K562 (cell line): Measurements from ENCODE around the gene NOCT. TPM values are rescaled to one million over a fixed set of nuclear protein-coding genes. Genes with fewer than 3 reads are reported as not detected.

Experiments used
- ARID2 ChIP-seq: fragments of 450-650 bp; IDR thresholded peaks from 2 replicates; pipeline ENCODE4 v1.6.1; 2017; ENCODE audit warnings: antibody characterized with exemption, mild to moderate bottlenecking
- CHD2 ChIP-seq: IDR thresholded peaks from 2 replicates; pipeline ENCODE4 v1.6.1; 2011; ENCODE audit warnings: low read depth, low read length
- CREB1 ChIP-seq, 2 experiments: sonication (generic) in 1 of 2; formaldehyde crosslinking in 1 of 2; IDR thresholded peaks; 2 replicates each; pipeline versions ENCODE4 v1.6.1 to v1.8.0; 2012 to 2022; ENCODE audit warnings: inconsistent platforms in 1 of 2, mild to moderate bottlenecking in 1 of 2, missing genetic modification reagents in 1 of 2, moderate library complexity in 1 of 2
- CREM ChIP-seq: IDR thresholded peaks from 2 replicates; pipeline ENCODE4 v1.6.1; 2014; ENCODE audit warnings: antibody characterized with exemption, low read depth
- DACH1 ChIP-seq: fragments of 450-650 bp; IDR thresholded peaks from 2 replicates; pipeline ENCODE4 v1.6.1; 2018; ENCODE audit not compliant: partially characterized antibody
- EP300 ChIP-seq: IDR thresholded peaks from 2 replicates; pipeline ENCODE4 v1.6.1; 2012; ENCODE audit warnings: low read length, improper control_type of control experiment
- GATA2 ChIP-seq: sonication (generic); formaldehyde crosslinking; IDR thresholded peaks from 2 replicates; pipeline ENCODE4 v1.4.0; 2020; ENCODE audit warnings: mild to moderate bottlenecking, missing genetic modification reagents
- HDAC3 ChIP-seq: fragments of 450-650 bp; IDR thresholded peaks from 2 replicates; pipeline ENCODE4 v1.6.1; 2018; ENCODE audit warnings: borderline replicate concordance, mild to moderate bottlenecking, moderate library complexity; ENCODE audit not compliant: partially characterized antibody
- HMG20A ChIP-seq: fragments of 450-650 bp; formaldehyde crosslinking; conservative IDR thresholded peaks from 2 replicates; pipeline ENCODE4 v1.4.0; 2020; ENCODE audit warnings: mild to moderate bottlenecking, mixed read lengths
- HMGXB4 ChIP-seq: sonication (generic); formaldehyde crosslinking; IDR thresholded peaks from 2 replicates; pipeline ENCODE4 v1.8.1; 2023; ENCODE audit warnings: mild to moderate bottlenecking, missing genetic modification reagents
- JUND ChIP-seq, 2 experiments: IDR thresholded peaks; 2 replicates in 1 of 2; 3 replicates in 1 of 2; pipeline ENCODE4 v1.6.1; 2011; ENCODE audit warnings: borderline replicate concordance in 2 of 2, low read depth in 2 of 2, low read length in 2 of 2, improper control_type of control experiment in 1 of 2, missing biosample characterization in 1 of 2, missing genetic modification characterization in 1 of 2, missing genetic modification reagents in 1 of 2
- MECOM ChIP-seq: fragments of 250-450 bp; sonication (Bioruptor Pico); IDR thresholded peaks from 2 replicates; pipeline ENCODE4 v1.8.0; 2022; ENCODE audit warnings: inconsistent platforms
- MYC ChIP-seq, 2 experiments: fragments of 250-450 bp in 1 of 2; sonication (Bioruptor Pico) in 1 of 2; IDR thresholded peaks; 2 replicates each; pipeline versions ENCODE4 v1.5.1 to v1.6.1; 2012 to 2021; ENCODE audit warnings: low read depth in 2 of 2, borderline replicate concordance in 1 of 2, improper control_type of control experiment in 1 of 2, low read length in 1 of 2, mild to moderate bottlenecking in 1 of 2, moderate library complexity in 1 of 2
- NFIX ChIP-seq: fragments of 250-450 bp; sonication (Bioruptor Pico); IDR thresholded peaks from 2 replicates; pipeline ENCODE4 v1.4.0; 2020; ENCODE audit warnings: low read depth, mild to moderate bottlenecking, moderate library complexity
- PML ChIP-seq: IDR thresholded peaks from 2 replicates; pipeline ENCODE4 v1.6.1; 2012; ENCODE audit warnings: low read length, inconsistent platforms
- SP1 ChIP-seq: sonication (generic); formaldehyde crosslinking; IDR thresholded peaks from 2 replicates; pipeline ENCODE4 v1.8.1; 2022; ENCODE audit warnings: mild to moderate bottlenecking, missing genetic modification reagents
- TFAP4 ChIP-seq: sonication (generic); formaldehyde crosslinking; IDR thresholded peaks from 2 replicates; pipeline ENCODE4 v1.8.0; 2022; ENCODE audit warnings: missing genetic modification reagents, mild to moderate bottlenecking, moderate library complexity, borderline replicate concordance
- ZNF311 ChIP-seq: fragments of 250-450 bp; sonication (Bioruptor Pico); IDR thresholded peaks from 2 replicates; pipeline ENCODE4 v1.4.0; 2020; ENCODE audit warnings: mild to moderate bottlenecking, moderate library complexity
- ZNF609 ChIP-seq: sonication (generic); formaldehyde crosslinking; IDR thresholded peaks from 2 replicates; pipeline ENCODE4 v1.8.1; 2023; ENCODE audit warnings: missing genetic modification reagents, mild to moderate bottlenecking, borderline replicate concordance
- ZNF764 ChIP-seq: fragments of 250-450 bp; sonication (Bioruptor Pico); IDR thresholded peaks from 2 replicates; pipeline ENCODE4 v1.4.0; 2020; ENCODE audit warnings: low read depth, mild to moderate bottlenecking, moderate library complexity
- polyA plus RNA-seq, 8 experiments: library from polyadenylated mRNA; depleted of rRNA in 4 of 8; stranded (reverse) in 5 of 8; unstranded in 3 of 8; fragments of >200 nt; fragmentation: Nextera tagmentation in 2 of 8; fragmentation: Illumina TruSeq in 1 of 8; extraction: Ambion mirVana in 2 of 8; extraction: Trizol in 1 of 8; gene quantifications; 2 replicates each; pipeline versions ENCODE4 v1.2.1 to v1.2.3, GENCODE V29; 2011 to 2014; ENCODE audit warnings: inconsistent platforms in 1 of 8, missing spikeins in 1 of 8
- total RNA-seq, 7 experiments: library from RNA; depleted of rRNA in 6 of 7; stranded (reverse); fragments of >200 nt in 6 of 7; fragmentation: Illumina TruSeq in 2 of 7; extraction: Trizol in 2 of 7; gene quantifications; 2 replicates each; pipeline versions ENCODE4 v1.2.1 to v1.2.3, GENCODE V29; 2011 to 2021; ENCODE audit warnings: low replicate concordance in 1 of 7

NOCT gene
- total and polyA plus RNA-seq, 9 of the 15 experiments (the other 6 are each of a cell fraction or from before 2014, with no cell fraction given): 1.3 to 20.2 (median 11.1) TPM

GRCh38 chr4:139030614-139031235 lies 15.1 kb downstream of the NOCT start (continued):
- TF ChIP-seq SP1 (CRISPR knock-in tag) (0 out of 2 replicates have a peak, but pooled peaks have one; percentile 20), HMGXB4 (CRISPR knock-in tag) (no peak), MECOM (CRISPR knock-in tag) (no peak), MYC (IDR thresholded peaks at IDR 0.05; ENCODE audit: low read depth, low read length) (0 out of 2 replicates have a peak, but pooled peaks have one; percentile 19), MYC (CRISPR knock-in tag; IDR thresholded peaks at IDR 0.05; ENCODE audit: borderline replicate concordance, low read depth) (no peak), NFIX (CRISPR knock-in tag) (no peak), JUND (IDR thresholded peaks at IDR 0.05; ENCODE audit: borderline replicate concordance, low read depth, low read length) (peak; percentile 28; the same call in 1 of the 2 replicates), JUND (tag; IDR thresholded peaks at IDR 0.05; ENCODE audit: borderline replicate concordance, low read depth, low read length) (no peak), DACH1 (peak; percentile 38), CREM (peak; percentile 46; the same call in 1 of the 2 replicates), ZNF609 (CRISPR knock-in tag) (no peak), PML (no peak), HDAC3 (peak; percentile 33), HMG20A (CRISPR knock-in tag) (no peak), ZNF764 (CRISPR knock-in tag) (no peak), CREB1 (IDR thresholded peaks at IDR 0.05) (no peak), CREB1 (CRISPR knock-in tag; IDR thresholded peaks at IDR 0.05) (no peak), CHD2 (no peak), ZNF311 (CRISPR knock-in tag) (no peak), TFAP4 (CRISPR knock-in tag) (peak; percentile 42), GATA2 (CRISPR knock-in tag) (no peak), ARID2 (0 out of 2 replicates have a peak, but pooled peaks have one; percentile 36), EP300 (no peak)
